PC-3 (cell line): Measurements from ENCODE around the gene GFRA1. TPM values are rescaled to one million over a fixed set of nuclear protein-coding genes. Genes with fewer than 3 reads are reported as not detected.

ENCODE experiments used
- ATAC-seq: fragments of 200-7000 bp; cut with Tn5 transposase; 2 replicates; pipeline ENCODE4 v1.9.1; 2020; ENCODE audit warnings: mild to moderate bottlenecking, moderate library complexity
- BruUV-seq: library from RNA; stranded (reverse); fragments of 400-500 nt; replicated peaks from 2 replicates; lab custom pipeline; 2021; lab: Mats Ljungman, UMichigan
- CTCF ChIA-PET: fragments of 300-600 bp; sonication (Branson Sonifier 250); formaldehyde crosslinking; loops from one replicate; lab custom pipeline; 2022; ENCODE audit warnings: antibody characterized with exemption; lab: Charles Lee
- POLR2A ChIA-PET: fragments of 300-600 bp; sonication (Branson Sonifier 250); formaldehyde crosslinking; loops from one replicate; lab custom pipeline; 2022; ENCODE audit warnings: antibody characterized with exemption; ENCODE audit not compliant: unreplicated experiment; lab: Charles Lee
- DNase-seq: peaks from one replicate; pipeline ENCODE4 v3.0.0-alpha.2; 2015
- H2AFZ ChIP-seq: fragments of 300-600 bp; sonication (generic); 2 replicates; pipeline ENCODE4 v1.6.0; 2016; ENCODE audit warnings: antibody characterized with exemption, low read length
- H3F3A ChIP-seq: fragments of 300-600 bp; sonication (generic); one replicate; pipeline ENCODE4 v1.6.0; 2017; ENCODE audit warnings: antibody characterized with exemption, low read length, control low read depth, mild to moderate bottlenecking; ENCODE audit not compliant: unreplicated experiment
- H3K27ac ChIP-seq: fragments of 300-600 bp; sonication (generic); 2 replicates; pipeline ENCODE4 v1.5.1; 2016; ENCODE audit warnings: mild to moderate bottlenecking, low read length
- H3K27me3 ChIP-seq: fragments of 300-600 bp; sonication (generic); 2 replicates; pipeline ENCODE4 v1.6.1; 2016; ENCODE audit warnings: low read length, mixed read lengths
- H3K36me3 ChIP-seq: fragments of 300-600 bp; sonication (generic); 2 replicates; pipeline ENCODE4 v1.6.1; 2016; ENCODE audit warnings: low read depth, mixed run types, low read length, mixed read lengths
- H3K4me1 ChIP-seq: fragments of 300-600 bp; sonication (generic); 2 replicates; pipeline ENCODE4 v1.5.1; 2016; ENCODE audit warnings: low read length; ENCODE audit not compliant: insufficient read depth
- H3K4me2 ChIP-seq: fragments of 300-600 bp; sonication (generic); 2 replicates; pipeline ENCODE4 v1.6.0; 2016; ENCODE audit warnings: low read length
- H3K4me3 ChIP-seq: fragments of 300-600 bp; sonication (generic); 2 replicates; pipeline ENCODE4 v1.5.1; 2016; ENCODE audit warnings: mild to moderate bottlenecking, low read length, mixed read lengths
- H3K79me2 ChIP-seq: fragments of 300-600 bp; sonication (generic); 2 replicates; pipeline ENCODE4 v1.6.1; 2017; ENCODE audit warnings: low read length, mixed read lengths
- H3K9ac ChIP-seq: fragments of 300-600 bp; sonication (generic); 2 replicates; pipeline ENCODE4 v1.6.0; 2016; ENCODE audit warnings: mild to moderate bottlenecking, low read length
- H3K9me2 ChIP-seq: fragments of 300-600 bp; sonication (generic); replicated peaks from 2 replicates; pipeline ENCODE4 v1.6.1; 2016; ENCODE audit warnings: mixed run types, low read length, mixed read lengths
- H3K9me3 ChIP-seq: fragments of 300-600 bp; sonication (generic); 2 replicates; pipeline ENCODE4 v1.6.1; 2016; ENCODE audit warnings: low read length, mixed read lengths
- H4K20me1 ChIP-seq: fragments of 300-600 bp; sonication (generic); 2 replicates; pipeline ENCODE4 v1.6.1; 2016; ENCODE audit warnings: low read length, mixed read lengths
- CTCF ChIP-seq: fragments of 300-600 bp; sonication (generic); conservative IDR thresholded peaks from 2 replicates; pipeline ENCODE4 v1.5.1; 2017; ENCODE audit warnings: antibody characterized with exemption, low read depth, mild to moderate bottlenecking, low read length
- EZH2 ChIP-seq: fragments of 300-600 bp; sonication (generic); IDR thresholded peaks from one replicate; pipeline ENCODE4 v1.6.1; 2017; ENCODE audit warnings: antibody characterized with exemption, mild to moderate bottlenecking, low read length; ENCODE audit not compliant: unreplicated experiment
- EZH2phosphoT487 ChIP-seq: fragments of 300-600 bp; sonication (generic); IDR thresholded peaks from 2 replicates; pipeline ENCODE4 v1.6.1; 2018; ENCODE audit warnings: mild to moderate bottlenecking, antibody characterized with exemption, low read length, borderline replicate concordance
- intact Hi-C: fragments of 100-400 bp; cut with micrococcal nuclease; formaldehyde crosslinking; loops from 2 replicates; pipeline ENCODE4 v1.9.0; 2023
- total RNA-seq: library from RNA; depleted of rRNA; stranded (reverse); fragments of >200 nt; gene quantifications from 2 replicates; pipeline ENCODE4 v1.2.3, GENCODE V29; 2014

GFRA1 gene
- total RNA-seq, 1 experiment from 2014 or later: not detected

GRCh38 chr10:116030576-116030975, 242.4 kb downstream of the GFRA1 start:
- ChIA-PET CTCF (no interaction called here), POLR2A (no interaction called here)
- Histone ChIP-seq H3K36me3 (no peaks in the 10 kb centered on the region), H3K9ac (no peak overlapping the region), H3K4me3 (no peak overlapping the region), H3K9me3 (no peaks in the 10 kb centered on the region), H3F3A (no peaks in the 10 kb centered on the region), H3K4me2 (no peak overlapping the region), H3K4me1 (no peaks in the 10 kb centered on the region), H3K79me2 (no peaks in the 10 kb centered on the region), H3K9me2 (no peaks in the 10 kb centered on the region), H3K27me3 (no peaks in the 10 kb centered on the region), H4K20me1 (no peaks in the 10 kb centered on the region), H2AFZ (no peak overlapping the region), H3K27ac (no peak overlapping the region)
- ATAC-seq: no peak
- no TSS peak for BruUV-seq
- intact Hi-C loops: no loop called here
- no peak for TF ChIP-seq EZH2
- no peak for TF ChIP-seq CTCF
- no peak for DNase-seq

GRCh38 chr10:116029826-116030225, 243.2 kb downstream of the GFRA1 start:
- Histone ChIP-seq H3K4me2 (no peak overlapping the region), H4K20me1 (no peaks in the 10 kb centered on the region), H3K9me2 (no peaks in the 10 kb centered on the region), H2AFZ (no peak overlapping the region), H3K27ac (no peak overlapping the region), H3K79me2 (no peaks in the 10 kb centered on the region), H3K27me3 (no peaks in the 10 kb centered on the region), H3K9me3 (no peaks in the 10 kb centered on the region), H3F3A (no peaks in the 10 kb centered on the region), H3K4me1 (no peaks in the 10 kb centered on the region), H3K4me3 (no peak overlapping the region), H3K36me3 (no peaks in the 10 kb centered on the region), H3K9ac (no peak overlapping the region)
- intact Hi-C loops: no loop called here
- ChIA-PET CTCF (no interaction called here), POLR2A (no interaction called here)
- ATAC-seq (no peak), DNase-seq (no peak)
- no peak for TF ChIP-seq EZH2phosphoT487
- TF ChIP-seq EZH2: no peak
- no peak for TF ChIP-seq CTCF
- BruUV-seq: no TSS peak

- H3K9ac ChIP-seq: no peak overlapping the region
- H3K9me2 ChIP-seq: no peaks in the 10 kb centered on the region
- H3K4me3 ChIP-seq: no peak overlapping the region
- H3K4me2 ChIP-seq: no peak overlapping the region
- H3K4me1 ChIP-seq: no peaks in the 10 kb centered on the region
- no peaks in the 10 kb centered on the region for H3K27me3 ChIP-seq
- BruUV-seq: no TSS peak
- H2AFZ ChIP-seq: no peak overlapping the region
- no peaks in the 10 kb centered on the region for H3K79me2 ChIP-seq
- no peaks in the 10 kb centered on the region for H3K9me3 ChIP-seq
- H3K27ac ChIP-seq: no peak overlapping the region
- no peaks in the 10 kb centered on the region for H3K36me3 ChIP-seq
- intact Hi-C loops: no loop called here
- ATAC-seq (no peak), DNase-seq (no peak)
- H4K20me1 ChIP-seq: no peaks in the 10 kb centered on the region
- CTCF ChIA-PET: no interaction called here
- no peak for TF ChIP-seq EZH2phosphoT487
- no peak for TF ChIP-seq CTCF
- H3F3A ChIP-seq: no peaks in the 10 kb centered on the region
- POLR2A ChIA-PET: no interaction called here
Observed at GRCh38 chr10:116027355-116027754, 245.7 kb downstream of the GFRA1 start.
